GM12892 (cell line): Measurements from ENCODE around the gene RPS17. TPM values are rescaled to one million over a fixed set of nuclear protein-coding genes. Genes with fewer than 3 reads are reported as not detected.

Experiments used
- DNase-seq: peaks from one replicate; pipeline ENCODE4 v3.0.0; 2011; ENCODE audit not compliant: insufficient read length
- FAIRE-seq: peaks from 2 replicates; lab custom pipeline; 2011; peaks lifted over from hg19 to GRCh38; lab: Jason Lieb, UNC
- POLR2A ChIP-seq: IDR thresholded peaks from 2 replicates; pipeline ENCODE4 v1.6.1; 2011; ENCODE audit warnings: low read depth, low read length, control low read depth
- POLR2AphosphoS5 ChIP-seq: IDR thresholded peaks from 2 replicates; pipeline ENCODE4 v1.6.1; 2011; ENCODE audit warnings: low read depth, low read length, control low read depth
- TAF1 ChIP-seq: IDR thresholded peaks from 2 replicates; pipeline ENCODE4 v1.6.1; 2011; ENCODE audit warnings: low read depth, mild to moderate bottlenecking, control low read depth, low read length, borderline replicate concordance
- polyA plus RNA-seq: library from polyadenylated mRNA; unstranded; fragments of >200 nt; gene quantifications from one replicate; pipeline ENCODE4 v1.2.1, GENCODE V29; 2012; ENCODE audit warnings: missing spikeins, inconsistent platforms; ENCODE audit not compliant: missing spikeins

RPS17 gene
- 10,271 TPM for polyA plus RNA-seq

- DNase-seq (peak; percentile 99), FAIRE-seq (no peak)
- peak; percentile 99 for TF ChIP-seq POLR2AphosphoS5
- peak; percentile 100 for TF ChIP-seq TAF1
- peak; percentile 99 for TF ChIP-seq POLR2A
These were observed at the start of gene RPS17 for GRCh38 chr15:82540055-82540983. TSS of gene RPS17 (minus strand) at chr15:82540457. CDS start at chr15:82540428, 29 bp downstream.

- DNase-seq (no peak), FAIRE-seq (no peak)
- no peak for TF ChIP-seq POLR2A
- no peak for TF ChIP-seq TAF1
- no peak for TF ChIP-seq POLR2AphosphoS5
These were observed 47.5 kb upstream of the RPS17 start for GRCh38 chr15:82587805-82588204.

GRCh38 chr15:82585072-82585471 lies 44.8 kb upstream of the RPS17 start:
- FAIRE-seq = no peak
- no peak for DNase-seq
- TF ChIP-seq POLR2A = no peak
- TF ChIP-seq POLR2AphosphoS5 = no peak
- no peak for TF ChIP-seq TAF1

- TF ChIP-seq POLR2AphosphoS5 (no peak), TAF1 (no peak), POLR2A (no peak)
- DNase-seq (no peak), FAIRE-seq (no peak)
These were observed 40.5 kb upstream of the RPS17 start for GRCh38 chr15:82580713-82581112.

- no peak for TF ChIP-seq POLR2A
- TF ChIP-seq TAF1 = no peak
- TF ChIP-seq POLR2AphosphoS5 = no peak
- FAIRE-seq (no peak), DNase-seq (no peak)
These were observed 35.1 kb upstream of the RPS17 start for GRCh38 chr15:82575335-82575734.

GRCh38 chr15:82572986-82573385 lies 32.7 kb upstream of the RPS17 start:
- no peak for TF ChIP-seq POLR2AphosphoS5
- TF ChIP-seq POLR2A = no peak
- no peak for TF ChIP-seq TAF1
- DNase-seq (no peak), FAIRE-seq (no peak)

GRCh38 chr15:82572311-82572710 lies 32.1 kb upstream of the RPS17 start:
- no peak for DNase-seq
- TF ChIP-seq TAF1 = no peak
- TF ChIP-seq POLR2AphosphoS5 = no peak
- no peak for TF ChIP-seq POLR2A
- FAIRE-seq = no peak

- DNase-seq (no peak), FAIRE-seq (no peak)
- TF ChIP-seq TAF1 = no peak
These were observed 31.5 kb upstream of the RPS17 start for GRCh38 chr15:82571722-82572222.

GRCh38 chr15:82570721-82571508 lies 30.7 kb upstream of the RPS17 start:
- FAIRE-seq (no peak), DNase-seq (no peak)
- TF ChIP-seq POLR2A = no peak
- no peak for TF ChIP-seq TAF1
- no peak for TF ChIP-seq POLR2AphosphoS5

GRCh38 chr15:82569834-82570233 lies 29.6 kb upstream of the RPS17 start:
- DNase-seq (no peak), FAIRE-seq (no peak)
- TF ChIP-seq POLR2A (no peak), TAF1 (no peak), POLR2AphosphoS5 (no peak)

GRCh38 chr15:82568986-82569385 lies 28.7 kb upstream of the RPS17 start:
- FAIRE-seq = no peak
- TF ChIP-seq POLR2A (no peak), TAF1 (no peak), POLR2AphosphoS5 (no peak)
- no peak for DNase-seq

GRCh38 chr15:82567661-82568060 lies 27.4 kb upstream of the RPS17 start:
- FAIRE-seq (no peak), DNase-seq (no peak)
- TF ChIP-seq TAF1 = no peak
- TF ChIP-seq POLR2AphosphoS5 = no peak
- no peak for TF ChIP-seq POLR2A
